GM18909 (cell line): ENCODE data around the gene CLSTN3.
"Not testable (repeated sequence)": the region's sequence is repeated elsewhere in the genome, so short reads cannot be mapped to it uniquely, and the experiment has no call there.

Experiments used
- ATAC-seq: cut with Tn5 transposase; IDR thresholded peaks from one replicate; pipeline ENCODE4 v1.9.1; 2021; ENCODE audit warnings: mild to moderate bottlenecking; ENCODE audit not compliant: unreplicated experiment, poor library complexity

The CLSTN3 gene

DNA sequence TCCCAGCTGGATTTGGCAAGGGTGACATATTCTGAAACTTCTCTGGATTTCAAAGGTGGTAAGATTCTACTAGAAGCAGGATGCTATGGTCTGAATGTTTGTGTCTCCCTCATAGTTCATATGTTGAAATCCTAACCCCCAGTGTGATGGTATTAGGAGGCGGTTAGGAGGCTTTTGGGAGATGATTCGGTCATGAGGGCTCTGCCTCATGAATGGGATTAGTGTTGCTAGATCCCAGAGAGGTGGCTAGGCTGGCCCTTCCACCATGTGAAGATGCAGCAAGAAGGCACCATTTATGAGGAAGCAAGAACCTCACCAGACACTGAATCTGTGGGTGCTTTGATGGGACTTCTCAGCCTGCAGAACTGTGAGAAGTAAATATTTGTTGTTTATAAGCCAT, 48.3 kb downstream of the CLSTN3 start:
- no peak for ATAC-seq

DNA sequence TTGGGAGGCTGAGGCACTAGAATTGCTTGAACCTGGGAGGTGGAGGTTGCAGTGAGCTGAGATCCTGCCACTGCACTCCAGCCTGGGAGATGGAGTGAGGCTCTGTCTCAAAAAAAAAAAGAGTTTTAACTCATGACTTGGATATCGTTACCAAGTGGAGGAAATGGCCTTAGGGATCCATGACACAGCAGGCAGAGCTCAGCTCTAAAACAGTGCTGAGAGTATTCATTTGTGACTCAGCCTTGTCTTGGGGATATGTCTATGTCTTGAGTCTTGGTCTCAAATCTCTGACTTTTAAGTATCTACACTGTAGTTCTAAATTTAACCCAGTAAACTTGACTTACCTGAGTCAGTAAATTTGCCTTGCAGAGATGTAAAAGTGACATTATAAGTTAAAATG, 50.5 kb downstream of the CLSTN3 start:
- ATAC-seq: no peak

DNA sequence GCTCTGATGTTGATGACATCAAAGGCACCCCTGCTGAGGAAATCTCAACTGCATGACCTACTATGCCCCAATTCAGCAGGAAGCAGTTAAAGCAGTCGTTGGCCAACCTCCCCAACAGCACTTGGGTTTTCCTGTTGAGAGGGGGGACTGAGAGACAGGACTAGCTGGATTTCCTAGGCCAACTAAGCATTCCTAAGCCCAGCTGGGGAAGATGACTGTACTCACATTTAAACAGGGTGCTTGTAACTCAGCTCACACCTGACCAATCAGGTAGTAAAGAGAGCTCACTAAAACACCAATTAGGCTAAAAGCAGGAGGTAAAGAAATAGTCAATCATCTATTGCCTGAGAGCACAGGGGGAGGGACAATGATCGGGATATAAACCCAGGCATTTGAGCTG, 55.9 kb downstream of the CLSTN3 start:
- ATAC-seq: not testable (repeated sequence)

DNA sequence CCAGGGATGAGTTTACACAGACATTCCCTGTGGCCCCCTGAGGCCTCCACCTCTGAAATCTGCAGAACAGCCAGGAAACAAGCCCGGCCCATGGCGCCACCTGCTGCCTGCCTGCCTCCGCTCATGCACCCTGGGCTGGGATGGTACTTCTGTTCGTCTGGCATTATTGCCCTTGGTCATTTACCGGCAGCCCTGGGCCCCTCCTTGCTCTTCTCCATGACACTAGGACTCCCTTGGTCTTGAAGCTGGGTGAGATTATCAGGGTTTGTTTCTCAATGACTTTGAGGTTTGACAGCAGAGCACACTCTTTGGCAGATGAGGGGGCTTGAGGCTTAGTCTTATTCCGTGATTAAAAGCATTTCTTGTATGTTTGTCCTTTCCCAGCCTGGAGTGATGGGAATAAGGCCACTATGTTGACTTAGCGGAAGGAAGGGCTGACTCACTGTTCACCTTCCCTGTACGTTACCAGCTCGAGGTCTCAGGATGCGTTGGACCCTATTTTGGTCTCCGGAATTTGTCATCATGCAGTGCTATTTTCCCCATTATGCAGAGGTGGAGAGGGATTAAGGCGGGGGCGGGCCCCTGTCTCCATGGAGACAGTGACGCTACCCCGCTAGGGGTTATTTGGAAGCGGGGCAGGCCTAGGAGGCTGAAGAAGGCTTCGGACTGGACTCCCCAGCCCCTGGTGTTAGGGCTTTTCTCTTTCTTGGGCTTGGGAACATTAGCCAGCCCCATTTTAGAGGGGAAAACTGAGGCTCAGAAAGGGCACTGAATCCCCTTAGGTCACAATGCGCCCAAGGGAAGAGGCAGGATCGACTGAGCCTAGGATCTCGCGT, 58.6 kb downstream of the CLSTN3 start:
- peak; percentile 35 for ATAC-seq

DNA sequence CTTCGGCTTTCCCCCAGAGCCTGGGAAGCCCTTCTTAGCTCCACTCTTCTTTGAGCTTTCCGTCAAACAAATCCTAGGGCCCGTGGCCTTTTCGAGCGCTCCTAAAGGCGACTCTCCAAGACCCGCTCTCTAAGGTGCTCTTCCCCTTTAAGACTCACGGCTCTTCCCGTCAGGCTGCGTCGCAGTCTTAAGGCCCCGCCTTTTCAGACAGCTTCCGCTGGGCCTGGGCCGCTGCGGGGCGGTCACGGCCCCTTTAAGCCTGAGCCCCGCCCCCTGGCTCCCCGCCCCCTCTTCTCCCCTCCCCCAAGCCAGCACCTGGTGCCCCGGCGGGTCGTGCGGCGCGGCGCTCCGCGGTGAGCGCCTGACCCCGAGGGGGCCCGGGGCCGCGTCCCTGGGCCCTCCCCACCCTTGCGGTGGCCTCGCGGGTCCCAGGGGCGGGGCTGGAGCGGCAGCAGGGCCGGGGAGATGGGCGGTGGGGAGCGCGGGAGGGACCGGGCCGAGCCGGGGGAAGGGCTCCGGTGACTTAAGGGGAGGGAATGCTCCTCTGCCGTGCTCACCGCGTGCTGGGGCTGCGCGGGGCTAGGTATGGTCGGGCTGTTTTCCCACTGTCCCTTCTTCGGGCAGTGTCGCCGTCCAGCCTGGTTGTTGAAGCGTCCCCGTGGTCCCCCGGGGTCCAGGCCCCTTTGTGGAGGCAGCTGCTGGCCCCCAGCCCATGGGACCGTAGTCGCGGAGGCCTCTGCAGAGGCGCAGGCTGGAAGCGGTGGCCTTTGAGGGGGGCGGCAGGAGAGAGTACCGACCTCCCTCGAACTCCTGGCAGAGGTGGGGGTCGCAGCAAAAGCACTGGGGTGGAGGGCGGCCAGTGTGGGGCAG, 59.5 kb downstream of the CLSTN3 start, which contains the start of gene PEX5:
PEX5 (plus strand) TSS at position 289 of the 870 bp plus-strand sequence. CDS start 692 bp downstream, outside the sequence.
- peak; percentile 94 for ATAC-seq

DNA sequence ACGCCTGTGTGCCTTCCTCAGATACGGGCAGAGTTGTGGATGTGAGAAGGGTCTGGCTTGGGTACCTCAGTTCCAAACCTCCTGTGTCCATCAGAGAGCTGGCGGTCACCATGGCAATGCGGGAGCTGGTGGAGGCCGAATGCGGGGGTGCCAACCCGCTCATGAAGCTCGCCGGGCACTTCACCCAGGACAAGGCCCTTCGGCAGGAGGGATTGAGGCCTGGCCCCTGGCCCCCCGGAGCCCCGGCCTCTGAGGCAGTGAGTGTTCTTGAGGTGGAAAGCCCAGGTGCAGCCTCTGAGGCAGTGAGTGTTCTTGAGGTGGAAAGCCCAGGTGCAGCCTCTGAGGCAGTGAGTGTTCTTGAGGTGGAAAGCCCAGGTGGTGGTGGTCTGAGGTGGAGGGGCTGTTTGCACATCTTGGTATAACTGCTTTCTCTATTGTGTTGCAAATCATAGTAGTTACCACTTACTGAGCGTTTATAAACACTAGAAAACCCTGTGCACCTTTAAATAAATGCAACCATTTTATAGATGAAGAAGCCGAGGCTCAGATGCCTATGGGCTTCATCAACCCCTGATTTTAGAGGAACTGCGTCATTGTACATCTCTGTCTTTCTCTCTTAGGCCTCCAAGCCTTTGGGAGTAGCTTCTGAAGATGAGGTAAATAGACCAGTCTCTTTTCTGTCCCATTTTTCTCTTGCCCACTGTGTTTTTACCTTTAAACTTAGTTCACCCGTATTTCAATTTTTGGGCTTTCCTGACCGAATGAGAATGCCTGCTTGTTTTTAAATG, 60.3 kb downstream of the CLSTN3 start:
- peak; percentile 11 for ATAC-seq

DNA sequence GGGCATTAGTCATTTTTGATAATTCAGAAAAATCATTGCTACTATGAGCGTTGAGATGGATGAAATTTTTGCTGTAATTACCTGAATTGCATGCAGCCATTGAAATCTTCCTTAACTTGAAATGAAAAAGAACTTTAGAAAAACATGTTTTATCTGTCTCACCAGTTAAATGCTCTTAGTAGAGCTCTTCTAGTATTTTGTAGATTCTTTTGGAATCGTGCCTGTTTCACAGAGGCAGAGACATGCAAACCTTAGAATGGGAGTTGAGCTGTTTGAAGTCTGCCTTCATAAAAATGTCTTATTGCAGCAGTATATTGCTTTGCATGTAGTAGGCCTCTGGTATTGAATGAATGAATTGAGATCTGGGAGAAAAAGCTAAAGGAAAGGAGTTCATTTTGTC, 63.5 kb downstream of the CLSTN3 start:
- ATAC-seq: no peak

DNA sequence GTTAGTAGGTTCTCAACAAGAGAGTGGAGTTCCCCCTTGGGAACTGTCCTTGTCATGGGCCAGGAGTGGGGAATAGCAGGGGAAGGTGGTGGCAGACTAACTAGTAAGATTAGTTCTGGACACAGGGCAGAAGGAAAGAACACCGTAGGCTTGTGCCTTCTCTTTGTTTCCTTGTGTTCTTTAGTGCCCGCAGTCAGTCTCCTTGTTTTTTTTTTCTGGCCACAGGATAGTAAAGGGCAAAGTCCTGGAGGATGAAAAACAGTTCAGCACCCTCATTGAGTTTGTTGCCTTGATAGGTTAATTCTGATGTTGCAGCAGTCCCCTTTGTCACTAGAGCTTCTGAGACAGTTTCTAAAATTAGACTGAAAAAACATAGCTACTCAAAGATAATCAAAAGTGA, 67.7 kb downstream of the CLSTN3 start:
- no peak for ATAC-seq

DNA sequence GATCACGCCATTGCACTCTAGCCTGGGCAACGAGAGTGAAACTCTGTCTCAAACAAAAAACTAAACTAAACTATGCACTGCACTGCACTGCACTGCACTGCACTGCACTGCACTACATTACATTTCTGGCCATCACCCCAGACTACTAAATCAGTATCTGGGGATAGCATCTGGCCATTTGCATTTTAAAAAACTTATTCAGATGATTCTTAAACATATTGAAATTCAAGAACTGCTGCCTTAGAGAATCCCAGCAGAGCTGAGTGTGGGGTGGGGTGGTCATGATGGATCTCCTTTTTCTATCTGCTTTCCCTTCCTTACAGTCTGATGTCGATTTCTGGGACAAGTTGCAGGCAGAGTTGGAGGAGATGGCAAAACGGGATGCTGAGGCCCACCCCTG, 72.9 kb downstream of the CLSTN3 start:
- no peak for ATAC-seq

DNA sequence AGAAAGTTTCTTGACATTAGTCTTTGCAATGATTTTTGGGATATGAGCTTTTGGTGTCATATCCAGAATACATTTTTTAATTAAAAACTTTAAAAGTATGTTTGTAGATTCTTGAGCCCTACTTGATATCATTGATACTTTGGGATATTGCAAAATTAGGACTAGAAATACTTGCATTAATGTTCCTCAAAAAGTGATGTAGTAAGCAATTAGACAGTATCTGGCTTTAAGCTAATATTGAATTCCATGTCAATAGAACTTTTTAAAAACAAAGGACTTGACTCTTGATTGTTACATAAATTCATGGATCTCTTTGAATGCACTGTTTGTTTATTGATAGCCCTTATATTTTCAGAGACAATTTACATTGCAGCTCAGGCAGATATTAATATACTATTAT, 74.9 kb downstream of the CLSTN3 start:
- no peak for ATAC-seq

DNA sequence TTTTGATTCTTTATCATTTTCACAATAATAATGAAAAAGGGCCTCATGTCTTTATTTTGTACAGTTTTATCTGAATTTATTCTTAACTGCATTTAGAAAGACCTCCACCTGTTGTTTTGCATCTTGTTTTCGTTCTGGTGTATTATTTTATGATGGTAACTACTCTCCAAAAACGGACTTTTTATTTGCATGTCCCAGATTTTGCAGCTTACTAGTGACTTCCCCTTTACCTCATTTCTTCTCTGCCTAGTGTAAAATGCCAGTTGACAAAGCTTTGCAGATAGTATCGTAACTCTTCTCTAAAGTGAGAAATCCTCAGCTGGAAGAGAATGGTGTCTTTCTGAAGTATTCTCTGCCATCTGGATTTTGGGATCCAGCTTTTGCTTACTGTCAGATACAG, 76.5 kb downstream of the CLSTN3 start:
- no peak for ATAC-seq

DNA sequence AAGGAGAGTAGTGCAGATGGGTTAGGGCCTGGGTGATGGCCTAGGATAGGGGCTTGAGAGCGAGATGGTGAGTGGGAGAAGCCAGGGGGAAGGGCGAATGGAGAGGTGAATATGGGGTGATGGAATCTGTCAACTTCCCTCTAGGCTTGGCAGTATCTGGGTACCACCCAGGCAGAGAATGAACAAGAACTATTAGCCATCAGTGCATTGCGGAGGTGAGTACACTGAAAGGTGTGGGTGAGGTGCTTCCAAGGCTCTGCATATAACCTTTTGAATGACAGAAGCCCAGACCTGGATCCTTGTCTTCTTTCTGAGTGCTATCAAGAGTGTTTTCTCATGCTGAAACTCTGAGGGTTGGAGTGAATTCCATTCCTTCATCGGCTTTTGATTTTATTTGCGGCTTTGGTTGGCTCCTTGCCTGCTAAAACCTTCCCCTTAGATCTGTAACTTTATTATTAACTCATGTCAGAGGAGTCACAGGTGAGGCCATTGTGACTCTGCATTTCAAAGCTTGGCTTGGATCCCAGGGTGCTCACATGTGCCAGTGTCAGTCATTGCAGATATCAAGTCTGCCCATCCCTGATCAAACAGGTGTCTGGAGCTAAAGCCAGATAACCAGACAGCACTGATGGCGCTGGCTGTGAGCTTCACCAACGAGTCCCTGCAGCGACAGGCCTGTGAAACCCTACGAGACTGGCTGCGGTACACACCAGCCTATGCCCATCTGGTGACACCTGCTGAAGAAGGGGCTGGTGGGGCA, 77.9 kb downstream of the CLSTN3 start:
- no peak for ATAC-seq
